SK-N-SH treated with all-trans-retinoic acid at 6 μM for 48 hours (cell line): ENCODE results near the gene HIVEP3.

Source experiments
- ATAC-seq: fragments of 200-7000 bp; cut with Tn5 transposase; 3 replicates; pipeline ENCODE4 v1.9.1; 2020; ENCODE audit warnings: mild to moderate bottlenecking, moderate library complexity
- ARNTL ChIP-seq: fragments of 450-650 bp; formaldehyde crosslinking; IDR thresholded peaks from 2 replicates; pipeline ENCODE4 v1.5.0; 2020; ENCODE audit warnings: low read depth, mild to moderate bottlenecking, moderate library complexity, borderline replicate concordance
- BACH2 ChIP-seq: fragments of 250-450 bp; sonication (Bioruptor Pico); IDR thresholded peaks from 2 replicates; pipeline ENCODE4 v1.9.0; 2021; ENCODE audit warnings: mild to moderate bottlenecking, borderline replicate concordance
- CSRNP3 ChIP-seq: fragments of 250-450 bp; sonication (Bioruptor Pico); IDR thresholded peaks from 2 replicates; pipeline ENCODE4 v1.5.1; 2021; ENCODE audit warnings: mild to moderate bottlenecking, moderate library complexity
- ESRRG ChIP-seq: fragments of 250-450 bp; sonication (Bioruptor Pico); IDR thresholded peaks from 2 replicates; pipeline ENCODE4 v1.6.1; 2021; ENCODE audit warnings: mild to moderate bottlenecking
- GLIS3 ChIP-seq: fragments of 250-450 bp; sonication (Bioruptor Pico); IDR thresholded peaks from 2 replicates; pipeline ENCODE4 v1.5.0; 2020; ENCODE audit warnings: mild to moderate bottlenecking, moderate library complexity
- ISL1 ChIP-seq: fragments of 250-450 bp; sonication (Bioruptor Pico); IDR thresholded peaks from 2 replicates; pipeline ENCODE4 v2.1.2; 2022; ENCODE audit warnings: mild to moderate bottlenecking, moderate library complexity
- OSR1 ChIP-seq: fragments of 250-450 bp; sonication (Bioruptor Pico); IDR thresholded peaks from 2 replicates; pipeline ENCODE4 v1.8.0; 2022; ENCODE audit warnings: moderate library complexity, mild to moderate bottlenecking, inconsistent platforms
- PATZ1 ChIP-seq: fragments of 250-450 bp; sonication (Bioruptor Pico); IDR thresholded peaks from 2 replicates; pipeline ENCODE4 v1.8.0; 2020; ENCODE audit warnings: mild to moderate bottlenecking, moderate library complexity, borderline replicate concordance
- PPARA ChIP-seq: fragments of 250-450 bp; sonication (Bioruptor Pico); IDR thresholded peaks from 2 replicates; pipeline ENCODE4 v1.5.0; 2020; ENCODE audit warnings: mild to moderate bottlenecking, borderline replicate concordance
- RARB ChIP-seq: fragments of 250-450 bp; sonication (Bioruptor Pico); IDR thresholded peaks from 2 replicates; pipeline ENCODE4 v1.8.0; 2021; ENCODE audit warnings: mild to moderate bottlenecking, moderate library complexity
- SNAI2 ChIP-seq: fragments of 250-450 bp; sonication (Bioruptor Pico); IDR thresholded peaks from 2 replicates; pipeline ENCODE4 v1.5.0; 2020; ENCODE audit warnings: mild to moderate bottlenecking, moderate library complexity
- TCF4 ChIP-seq: fragments of 250-450 bp; sonication (Bioruptor Pico); IDR thresholded peaks from 2 replicates; pipeline ENCODE4 v1.8.0; 2021; ENCODE audit warnings: mild to moderate bottlenecking, moderate library complexity, borderline replicate concordance
- TOX ChIP-seq: fragments of 250-450 bp; sonication (Bioruptor Pico); IDR thresholded peaks from 2 replicates; pipeline ENCODE4 v1.8.0; 2021; ENCODE audit warnings: mild to moderate bottlenecking, moderate library complexity, borderline replicate concordance
- ZFP3 ChIP-seq: fragments of 250-450 bp; sonication (Bioruptor Pico); IDR thresholded peaks from 2 replicates; pipeline ENCODE4 v1.5.0; 2020; ENCODE audit warnings: mild to moderate bottlenecking, moderate library complexity
- ZFP30 ChIP-seq: fragments of 450-650 bp; formaldehyde crosslinking; IDR thresholded peaks from 2 replicates; pipeline ENCODE4 v1.5.0; 2022; ENCODE audit warnings: mild to moderate bottlenecking, moderate library complexity
- ZNF70 ChIP-seq: fragments of 450-650 bp; formaldehyde crosslinking; IDR thresholded peaks from 2 replicates; pipeline ENCODE4 v1.5.0; 2020; ENCODE audit warnings: mild to moderate bottlenecking, moderate library complexity
- ZNF8 ChIP-seq: fragments of 450-650 bp; formaldehyde crosslinking; IDR thresholded peaks from 2 replicates; pipeline ENCODE4 v1.5.0; 2020; ENCODE audit warnings: mild to moderate bottlenecking, moderate library complexity
- TF ChIP-seq, protein P1 (sequence below): fragments of 250-450 bp; sonication (Bioruptor Pico); IDR thresholded peaks from 2 replicates; pipeline ENCODE4 v1.8.0; 2021; ENCODE audit warnings: low read depth, mild to moderate bottlenecking, moderate library complexity, borderline replicate concordance
- TF ChIP-seq, protein P2 (sequence below): fragments of 250-450 bp; sonication (Bioruptor Pico); IDR thresholded peaks from 2 replicates; pipeline ENCODE4 v1.5.0; 2020; ENCODE audit warnings: mild to moderate bottlenecking, moderate library complexity

HIVEP3 gene

GRCh38 chr1:41611932-41612450 is 306.7 kb downstream of the HIVEP3 start:
- TF ChIP-seq, protein P1, sequence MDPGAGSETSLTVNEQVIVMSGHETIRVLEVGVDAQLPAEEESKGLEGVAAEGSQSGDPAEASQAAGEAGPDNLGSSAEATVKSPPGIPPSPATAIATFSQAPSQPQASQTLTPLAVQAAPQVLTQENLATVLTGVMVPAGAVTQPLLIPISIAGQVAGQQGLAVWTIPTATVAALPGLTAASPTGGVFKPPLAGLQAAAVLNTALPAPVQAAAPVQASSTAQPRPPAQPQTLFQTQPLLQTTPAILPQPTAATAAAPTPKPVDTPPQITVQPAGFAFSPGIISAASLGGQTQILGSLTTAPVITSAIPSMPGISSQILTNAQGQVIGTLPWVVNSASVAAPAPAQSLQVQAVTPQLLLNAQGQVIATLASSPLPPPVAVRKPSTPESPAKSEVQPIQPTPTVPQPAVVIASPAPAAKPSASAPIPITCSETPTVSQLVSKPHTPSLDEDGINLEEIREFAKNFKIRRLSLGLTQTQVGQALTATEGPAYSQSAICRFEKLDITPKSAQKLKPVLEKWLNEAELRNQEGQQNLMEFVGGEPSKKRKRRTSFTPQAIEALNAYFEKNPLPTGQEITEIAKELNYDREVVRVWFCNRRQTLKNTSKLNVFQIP (CRISPR knock-in tag), result no peak
- TF ChIP-seq ZNF70 (CRISPR knock-in tag) (no peak), CSRNP3 (CRISPR knock-in tag) (no peak), ZFP30 (no peak)
- TF ChIP-seq, all 23 proteins: peak for 0
- ATAC-seq, result no peak

- ATAC-seq, result no peak
- TF ChIP-seq ARNTL, result no peak
- TF ChIP-seq, protein P1 (CRISPR knock-in tag), result no peak
Observed at GRCh38 chr1:41611068-41611931, 307.4 kb downstream of the HIVEP3 start.

DNA sequence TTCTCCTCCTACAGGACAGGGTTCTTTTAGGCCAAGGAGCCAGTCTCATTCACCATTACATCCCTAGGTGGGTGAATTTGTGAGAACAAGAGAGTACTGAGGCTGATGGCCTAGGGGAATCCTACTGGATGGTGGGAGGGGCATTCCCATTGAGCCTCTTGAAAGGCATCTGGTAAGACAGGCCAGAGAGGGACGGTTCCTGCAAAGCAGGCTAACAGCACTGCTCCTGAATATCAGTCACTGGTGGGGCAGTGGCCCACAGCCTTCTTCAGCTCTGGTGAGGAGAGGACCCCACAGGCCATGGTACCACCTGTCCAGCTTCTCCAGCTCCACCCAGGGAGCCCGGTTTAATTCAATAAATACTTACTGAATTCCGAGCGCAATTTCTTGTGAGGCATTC is 308.4 kb downstream of the HIVEP3 start:
- TF ChIP-seq ZNF70 (CRISPR knock-in tag) (no peak), PATZ1 (CRISPR knock-in tag) (no peak), ZFP30 (no peak), TCF4 (CRISPR knock-in tag) (no peak), GLIS3 (CRISPR knock-in tag) (no peak), SNAI2 (CRISPR knock-in tag) (no peak), PPARA (no peak), ZNF8 (CRISPR knock-in tag) (no peak), BACH2 (CRISPR knock-in tag) (no peak), TOX (CRISPR knock-in tag) (no peak)
- TF ChIP-seq, protein P2, sequence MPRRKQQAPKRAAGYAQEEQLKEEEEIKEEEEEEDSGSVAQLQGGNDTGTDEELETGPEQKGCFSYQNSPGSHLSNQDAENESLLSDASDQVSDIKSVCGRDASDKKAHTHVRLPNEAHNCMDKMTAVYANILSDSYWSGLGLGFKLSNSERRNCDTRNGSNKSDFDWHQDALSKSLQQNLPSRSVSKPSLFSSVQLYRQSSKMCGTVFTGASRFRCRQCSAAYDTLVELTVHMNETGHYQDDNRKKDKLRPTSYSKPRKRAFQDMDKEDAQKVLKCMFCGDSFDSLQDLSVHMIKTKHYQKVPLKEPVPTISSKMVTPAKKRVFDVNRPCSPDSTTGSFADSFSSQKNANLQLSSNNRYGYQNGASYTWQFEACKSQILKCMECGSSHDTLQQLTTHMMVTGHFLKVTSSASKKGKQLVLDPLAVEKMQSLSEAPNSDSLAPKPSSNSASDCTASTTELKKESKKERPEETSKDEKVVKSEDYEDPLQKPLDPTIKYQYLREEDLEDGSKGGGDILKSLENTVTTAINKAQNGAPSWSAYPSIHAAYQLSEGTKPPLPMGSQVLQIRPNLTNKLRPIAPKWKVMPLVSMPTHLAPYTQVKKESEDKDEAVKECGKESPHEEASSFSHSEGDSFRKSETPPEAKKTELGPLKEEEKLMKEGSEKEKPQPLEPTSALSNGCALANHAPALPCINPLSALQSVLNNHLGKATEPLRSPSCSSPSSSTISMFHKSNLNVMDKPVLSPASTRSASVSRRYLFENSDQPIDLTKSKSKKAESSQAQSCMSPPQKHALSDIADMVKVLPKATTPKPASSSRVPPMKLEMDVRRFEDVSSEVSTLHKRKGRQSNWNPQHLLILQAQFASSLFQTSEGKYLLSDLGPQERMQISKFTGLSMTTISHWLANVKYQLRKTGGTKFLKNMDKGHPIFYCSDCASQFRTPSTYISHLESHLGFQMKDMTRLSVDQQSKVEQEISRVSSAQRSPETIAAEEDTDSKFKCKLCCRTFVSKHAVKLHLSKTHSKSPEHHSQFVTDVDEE (CRISPR knock-in tag), result no peak
- no peak for ATAC-seq

DNA sequence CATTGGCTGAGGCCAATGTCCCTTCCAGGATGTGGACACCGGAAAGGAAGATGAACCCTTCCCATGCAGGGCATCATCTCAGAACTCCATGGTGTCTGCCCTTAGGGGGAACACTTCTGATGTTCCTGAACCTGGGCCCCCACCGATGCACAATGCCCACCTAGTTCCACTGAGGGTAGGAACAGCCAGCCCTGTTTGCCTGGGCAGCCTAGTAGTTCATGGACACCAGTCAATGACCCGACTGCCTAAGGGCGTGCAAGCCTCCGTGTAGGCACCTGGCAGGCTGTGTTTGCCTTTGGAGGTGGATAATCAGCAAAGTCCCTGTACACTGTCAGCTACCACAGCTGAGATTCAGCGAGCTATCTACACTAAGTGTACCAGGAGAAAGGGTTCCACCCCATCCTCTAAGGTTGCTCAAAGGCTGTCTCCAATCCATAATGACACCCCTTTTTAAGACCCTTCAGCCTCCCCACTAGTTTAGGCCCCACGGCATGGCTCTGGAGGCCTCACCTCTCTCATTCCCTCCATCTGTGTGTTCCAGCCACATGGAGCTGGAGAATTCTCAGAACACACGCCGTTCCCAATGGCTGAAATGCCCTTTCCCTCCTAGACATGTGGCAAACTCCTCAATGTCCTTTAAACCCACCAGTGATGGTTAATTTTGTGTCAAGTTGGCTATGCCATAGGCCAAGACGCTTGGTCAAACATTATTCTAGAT is 309.4 kb downstream of the HIVEP3 start:
- ATAC-seq, result no peak
- TF ChIP-seq RARB (CRISPR knock-in tag) (no peak), PATZ1 (CRISPR knock-in tag) (no peak), ZFP3 (no peak), SNAI2 (CRISPR knock-in tag) (no peak), ZFP30 (no peak), ZNF70 (CRISPR knock-in tag) (no peak), ARNTL (no peak), ESRRG (CRISPR knock-in tag) (no peak), CSRNP3 (CRISPR knock-in tag) (no peak), ISL1 (no peak), OSR1 (no peak), PPARA (no peak), GLIS3 (CRISPR knock-in tag) (no peak)
